Measurements from ENCODE around the gene NFKBIB.

- TF ChIP-seq CTCF (IDR thresholded peaks at IDR 0.05) (peak in 2 of 4 experiments; percentile 13 to 20), POLR2A (IDR thresholded peaks at IDR 0.05) (no peak)
Measured at GRCh38 chr19:38932425-38933179, 32.8 kb downstream of the NFKBIB start.
